OCI-LY3 (cell line): Measurements from ENCODE around the gene LYPD6.

Source experiments
- H2AFZ ChIP-seq: fragments of 200-600, 300-600 bp; shearing (Covaris generic); 2 replicates; pipeline ENCODE4 v1.6.0; 2014; ENCODE audit warnings: antibody characterized with exemption, low read depth, low read length
- H3K27ac ChIP-seq: fragments of 200-600, 300-600 bp; sonication (generic); 2 replicates; pipeline ENCODE4 v1.5.1; 2014; ENCODE audit warnings: mild to moderate bottlenecking, low read length, moderate library complexity, mixed read lengths
- H3K27me3 ChIP-seq: fragments of 200-600, 300-600 bp; sonication (generic); 2 replicates; pipeline ENCODE4 v1.6.1; 2014; ENCODE audit warnings: low read depth, low read length, mixed read lengths
- H3K36me3 ChIP-seq: fragments of 200-600, 300-600 bp; sonication (generic); replicated peaks from 2 replicates; pipeline ENCODE3; 2014; ENCODE audit warnings: low read depth, low read length, mixed read lengths
- H3K4me1 ChIP-seq: fragments of 300-600, 200-600 bp; sonication (generic); 2 replicates; pipeline ENCODE4 v1.6.1; 2014; ENCODE audit warnings: low read length, mixed read lengths
- H3K4me2 ChIP-seq: fragments of 200-600, 300-600 bp; sonication (generic); 2 replicates; pipeline ENCODE4 v1.6.1; 2014; ENCODE audit warnings: low read length, mixed read lengths
- H3K4me3 ChIP-seq: fragments of 300-600, 200-600 bp; sonication (generic); 2 replicates; pipeline ENCODE4 v1.5.1; 2014; ENCODE audit warnings: antibody characterized with exemption, mild to moderate bottlenecking, low read length, moderate library complexity
- H3K79me2 ChIP-seq: fragments of 300-600, 200-600 bp; shearing (Covaris generic); 2 replicates; pipeline ENCODE4 v1.6.1; 2014; ENCODE audit warnings: mild to moderate bottlenecking, low read length, mixed read lengths
- H3K9ac ChIP-seq: fragments of 300-600, 200-600 bp; shearing (Covaris generic); 2 replicates; pipeline ENCODE4 v1.6.0; 2014; ENCODE audit warnings: mild to moderate bottlenecking, low read length, moderate library complexity
- H3K9me3 ChIP-seq: fragments of 200-600, 300-600 bp; shearing (Covaris generic); 2 replicates; pipeline ENCODE4 v1.6.1; 2014; ENCODE audit warnings: low read length, mixed read lengths; ENCODE audit not compliant: insufficient read depth
- H4K20me1 ChIP-seq: fragments of 200-600, 300-600 bp; sonication (generic); 2 replicates; pipeline ENCODE4 v1.6.1; 2016; ENCODE audit warnings: low read length, mixed read lengths; ENCODE audit not compliant: insufficient read depth
- EZH2phosphoT487 ChIP-seq: fragments of 200-600 bp; shearing (Covaris generic); IDR thresholded peaks from 2 replicates; pipeline ENCODE4 v1.6.1; 2018; ENCODE audit warnings: antibody characterized with exemption, mixed run types, low read depth
- TF ChIP-seq, protein P1 (sequence below): fragments of 200-600, 300-600 bp; sonication (generic); IDR thresholded peaks from 2 replicates; pipeline ENCODE4 v1.5.1; 2014; ENCODE audit warnings: antibody characterized with exemption, low read length, low read depth

Gene LYPD6

DNA sequence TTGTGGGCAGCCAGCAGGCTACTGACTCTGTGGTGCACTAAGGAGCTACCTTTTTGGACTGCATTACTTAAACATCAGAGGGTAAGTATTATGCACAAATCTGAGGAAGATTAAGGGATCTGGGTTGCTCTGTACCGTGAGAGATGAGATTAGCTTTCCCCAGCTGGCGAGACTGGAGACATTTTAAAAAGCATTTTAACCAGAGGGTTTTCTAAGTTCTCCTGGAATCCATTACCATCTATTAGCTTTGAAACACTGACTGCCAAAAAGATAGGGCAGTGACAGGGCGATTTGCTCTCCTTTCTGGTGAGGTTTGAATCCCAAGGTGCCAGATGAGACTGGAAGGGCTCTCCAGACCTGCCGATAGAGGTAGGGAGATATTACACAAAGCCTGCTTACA is 63.2 kb downstream of the LYPD6 start:
- Histone ChIP-seq H4K20me1 (no peaks in the 10 kb centered on the region), H3K9me3 (no peaks in the 10 kb centered on the region), H3K79me2 (no peaks in the 10 kb centered on the region), H3K4me2 (no peak overlapping the region), H3K27ac (no peak overlapping the region), H3K4me1 (no peaks in the 10 kb centered on the region), H3K36me3 (no peaks in the 10 kb centered on the region), H3K27me3 (0 out of 2 replicates have a peak, but pooled peaks cover 3% of the 10 kb centered on the region), H3K9ac (no peak overlapping the region), H3K4me3 (no peak overlapping the region), H2AFZ (no peak overlapping the region)
- TF ChIP-seq, protein P1, sequence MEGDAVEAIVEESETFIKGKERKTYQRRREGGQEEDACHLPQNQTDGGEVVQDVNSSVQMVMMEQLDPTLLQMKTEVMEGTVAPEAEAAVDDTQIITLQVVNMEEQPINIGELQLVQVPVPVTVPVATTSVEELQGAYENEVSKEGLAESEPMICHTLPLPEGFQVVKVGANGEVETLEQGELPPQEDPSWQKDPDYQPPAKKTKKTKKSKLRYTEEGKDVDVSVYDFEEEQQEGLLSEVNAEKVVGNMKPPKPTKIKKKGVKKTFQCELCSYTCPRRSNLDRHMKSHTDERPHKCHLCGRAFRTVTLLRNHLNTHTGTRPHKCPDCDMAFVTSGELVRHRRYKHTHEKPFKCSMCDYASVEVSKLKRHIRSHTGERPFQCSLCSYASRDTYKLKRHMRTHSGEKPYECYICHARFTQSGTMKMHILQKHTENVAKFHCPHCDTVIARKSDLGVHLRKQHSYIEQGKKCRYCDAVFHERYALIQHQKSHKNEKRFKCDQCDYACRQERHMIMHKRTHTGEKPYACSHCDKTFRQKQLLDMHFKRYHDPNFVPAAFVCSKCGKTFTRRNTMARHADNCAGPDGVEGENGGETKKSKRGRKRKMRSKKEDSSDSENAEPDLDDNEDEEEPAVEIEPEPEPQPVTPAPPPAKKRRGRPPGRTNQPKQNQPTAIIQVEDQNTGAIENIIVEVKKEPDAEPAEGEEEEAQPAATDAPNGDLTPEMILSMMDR: no peak
- TF ChIP-seq EZH2phosphoT487: no peak

DNA sequence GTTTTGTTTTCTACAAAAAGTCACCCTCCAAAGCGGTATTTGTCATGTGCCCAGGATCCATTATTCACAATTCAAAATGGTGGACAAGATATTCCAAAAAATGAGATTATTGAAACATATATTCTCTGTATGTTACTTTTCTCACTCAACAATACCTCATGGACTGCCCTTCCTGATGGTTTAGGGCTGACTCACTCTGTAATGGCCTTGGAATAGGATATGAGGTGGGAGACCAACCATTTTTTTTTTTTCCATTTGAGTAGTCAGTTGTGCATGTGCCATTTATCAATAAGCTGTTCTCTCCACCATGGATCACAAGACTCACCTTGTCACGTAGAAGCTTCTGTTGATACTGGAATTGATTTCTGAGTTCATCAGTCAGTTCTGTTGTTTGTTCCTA is 64.5 kb downstream of the LYPD6 start:
- H3K27me3 ChIP-seq: 0 out of 2 replicates have a peak, but pooled peaks cover 3% of the 10 kb centered on the region
- no peak overlapping the region for H3K9ac ChIP-seq
- H3K4me2 ChIP-seq: no peak overlapping the region
- H3K79me2 ChIP-seq: no peaks in the 10 kb centered on the region
- H4K20me1 ChIP-seq: no peaks in the 10 kb centered on the region
- H2AFZ ChIP-seq: no peak overlapping the region
- H3K4me3 ChIP-seq: no peak overlapping the region
- no peaks in the 10 kb centered on the region for H3K9me3 ChIP-seq
- H3K4me1 ChIP-seq: no peaks in the 10 kb centered on the region
- no peak overlapping the region for H3K27ac ChIP-seq
- H3K36me3 ChIP-seq: no peaks in the 10 kb centered on the region
- TF ChIP-seq EZH2phosphoT487: no peak
- TF ChIP-seq, protein P1: no peak

DNA sequence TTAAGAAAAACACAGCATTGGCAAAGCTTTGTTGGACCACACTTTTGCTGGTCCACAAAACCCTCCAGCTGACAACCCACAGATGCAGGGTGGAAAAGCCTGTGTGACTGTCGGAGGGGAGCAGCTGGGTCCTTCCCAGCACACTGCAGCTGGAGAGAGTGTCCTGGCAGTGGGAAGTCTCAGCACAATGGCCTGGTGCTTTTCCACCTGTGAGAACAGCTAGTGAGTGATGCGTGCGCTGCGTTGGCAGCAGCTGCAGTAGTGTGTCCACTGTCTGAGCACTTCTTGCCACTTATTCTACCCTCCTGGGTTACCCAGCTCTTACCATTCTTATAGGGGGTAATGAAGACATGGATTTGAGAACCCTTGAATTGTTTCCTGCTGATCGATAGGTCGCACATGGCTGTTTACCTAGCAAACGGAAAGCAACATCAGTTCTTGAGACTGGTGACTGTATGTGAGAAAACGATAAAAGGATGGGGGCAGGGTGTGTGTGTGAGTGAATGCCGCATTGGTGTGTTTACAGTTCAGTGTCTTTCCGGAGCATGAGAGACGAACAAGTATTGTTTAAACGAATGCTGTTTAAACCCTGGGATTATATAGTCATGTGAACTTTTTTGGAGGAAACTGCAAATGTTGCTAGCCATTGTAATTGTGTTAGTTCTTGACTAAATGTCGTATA is 69.7 kb downstream of the LYPD6 start:
- H3K79me2 ChIP-seq: no peaks in the 10 kb centered on the region
- H3K4me3 ChIP-seq: no peak overlapping the region
- TF ChIP-seq, protein P1: no peak
- no peak for TF ChIP-seq EZH2phosphoT487
- peaks cover 3% of the 10 kb centered on the region; the same call in 1 of the 2 replicates for H3K27me3 ChIP-seq
- no peak overlapping the region for H3K9ac ChIP-seq
- H3K9me3 ChIP-seq: no peaks in the 10 kb centered on the region
- no peaks in the 10 kb centered on the region for H3K36me3 ChIP-seq
- H3K4me2 ChIP-seq: no peak overlapping the region
- no peak overlapping the region for H3K27ac ChIP-seq
- no peak overlapping the region for H2AFZ ChIP-seq
- H4K20me1 ChIP-seq: no peaks in the 10 kb centered on the region
- H3K4me1 ChIP-seq: no peaks in the 10 kb centered on the region

DNA sequence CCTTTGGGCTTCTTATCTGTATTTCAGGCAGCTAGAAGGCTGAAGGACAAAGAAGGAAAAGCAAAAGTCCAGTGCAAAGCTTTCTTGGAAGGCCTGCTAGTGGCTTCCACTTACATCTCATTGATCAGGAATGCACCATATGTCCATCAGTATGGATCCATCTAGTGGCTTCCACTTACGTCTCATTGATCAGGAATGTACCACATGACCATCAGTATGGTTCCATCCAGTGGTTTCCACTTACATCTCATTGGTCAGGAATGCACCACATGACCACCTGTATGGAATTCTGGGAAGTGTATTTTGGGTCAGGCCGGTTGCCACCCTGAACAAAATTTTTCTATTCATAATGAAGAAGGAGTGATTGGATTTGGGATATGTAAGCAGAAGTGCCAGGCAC is 70.6 kb downstream of the LYPD6 start:
- Histone ChIP-seq H3K4me3 (no peak overlapping the region), H3K27ac (no peak overlapping the region), H3K79me2 (no peaks in the 10 kb centered on the region), H3K9me3 (no peaks in the 10 kb centered on the region), H3K4me2 (no peak overlapping the region), H3K4me1 (no peaks in the 10 kb centered on the region), H3K27me3 (peaks cover 3% of the 10 kb centered on the region; the same call in 1 of the 2 replicates), H4K20me1 (no peaks in the 10 kb centered on the region), H2AFZ (no peak overlapping the region), H3K9ac (no peak overlapping the region), H3K36me3 (no peaks in the 10 kb centered on the region)
- TF ChIP-seq, protein P1: no peak
- TF ChIP-seq EZH2phosphoT487: no peak
